ENCODE results near the gene TMEM231. TPM values are rescaled to one million over a fixed set of nuclear protein-coding genes. Genes with fewer than 3 reads are reported as not detected.
"Not testable (repeated sequence)": the region's sequence is repeated elsewhere in the genome, so short reads cannot be mapped to it uniquely, and the experiment has no call there.

The TMEM231 gene
- 10 to 100 TPM in 2 of 4 donors, 1 to 10 TPM in 2; 3.6 to 22.2 (median 10.9) TPM for total RNA-seq

GRCh38 chr16:75555707-75556430 lies at the start of gene TMEM231:
Gene TMEM231, minus strand, starts transcription at chr16:75556252. Its CDS starts 43 bp downstream, at chr16:75556209.
- H3K9me3 ChIP-seq, result no peaks in the 10 kb centered on the region
- peak within 1 kb of the TSS; percentile 71 to 79 (median 78) for H3K27ac ChIP-seq
- intact Hi-C loops (cut with DNase I), result loop anchor here (5.0 to 10.0 kb wide), 2 partner anchors 71 to 81 kb away; no protein-coding TSS in a partner anchor
- H3K4me1 ChIP-seq, result peaks cover 0 to 6% of the 10 kb centered on the region in 2 donors
- TF ChIP-seq POLR2A (IDR thresholded peaks at IDR 0.05) (peak in 1 of 2 donors; percentile 70), CTCF (IDR thresholded peaks at IDR 0.05) (peak in 1 of 6 experiments; percentile 12)
- H3K4me3 ChIP-seq (replicated peaks in 1 of 3), result peak within 1 kb of the TSS; percentile 7 to 75 (median 36)
- DNase-seq, result peak; percentile 99
- no peaks in the 10 kb centered on the region for H3K36me3 ChIP-seq
- WGBS, 2 donors, result 0 to 1% methylated on average over 17 to 47 of the region's 75 CpGs
- H3K27me3 ChIP-seq, result no peaks in the 10 kb centered on the region

GRCh38 chr16:75603241-75603640 lies 47.2 kb upstream of the TMEM231 start:
- intact Hi-C loops (cut with DNase I), result no loop called here
- Histone ChIP-seq H3K4me1 (no peaks in the 10 kb centered on the region), H3K36me3 (peaks cover 35 to 43% of the 10 kb centered on the region in 2 donors), H3K27me3 (no peaks in the 10 kb centered on the region), H3K9me3 (no peaks in the 10 kb centered on the region), H3K27ac (no peak overlapping the region), H3K4me3 (replicated peaks in 1 of 3) (no peak overlapping the region)
- WGBS, 2 donors, result 92% methylated on average over 4 of the region's 4 CpGs
- no peak for TF ChIP-seq POLR2A (IDR thresholded peaks at IDR 0.05)
- DNase-seq, result no peak

GRCh38 chr16:75599452-75600277 lies 43.6 kb upstream of the TMEM231 start:
- no peak overlapping the region for H3K4me3 ChIP-seq (replicated peaks in 1 of 3)
- H3K9me3 ChIP-seq, result no peaks in the 10 kb centered on the region
- peaks cover 35 to 44% of the 10 kb centered on the region in 2 donors for H3K36me3 ChIP-seq
- H3K27ac ChIP-seq, result no peak overlapping the region
- WGBS, 2 donors, result 89 to 95% methylated on average over 6 of the region's 6 CpGs
- H3K27me3 ChIP-seq, result no peaks in the 10 kb centered on the region
- no peaks in the 10 kb centered on the region for H3K4me1 ChIP-seq
- TF ChIP-seq CTCF (IDR thresholded peaks at IDR 0.05) (no peak), POLR2A (IDR thresholded peaks at IDR 0.05) (no peak)
- DNase-seq, result no peak
- intact Hi-C loops (cut with DNase I), result no loop called here

- intact Hi-C loops (cut with DNase I), result no loop called here
- Histone ChIP-seq H3K9me3 (no peaks in the 10 kb centered on the region), H3K27ac (no peak overlapping the region), H3K4me1 (peaks cover 13 to 16% of the 10 kb centered on the region in 2 donors), H3K36me3 (peaks cover 4 to 8% of the 10 kb centered on the region in 2 donors), H3K4me3 (replicated peaks in 1 of 3) (no peak overlapping the region), H3K27me3 (no peaks in the 10 kb centered on the region)
- no peak for DNase-seq
- TF ChIP-seq CTCF (IDR thresholded peaks at IDR 0.05) (no peak), POLR2A (IDR thresholded peaks at IDR 0.05) (no peak)
- WGBS, 2 donors, result 79 to 86% methylated on average over 17 of the region's 17 CpGs
These were observed 38.1 kb upstream of the TMEM231 start for GRCh38 chr16:75593825-75594820.

- intact Hi-C loops (cut with DNase I), result no loop called here
- H3K4me3 ChIP-seq (replicated peaks in 1 of 3), result no peak overlapping the region
- H3K36me3 ChIP-seq, result peaks cover 4 to 8% of the 10 kb centered on the region in 2 donors
- no peak for DNase-seq
- TF ChIP-seq POLR2A (IDR thresholded peaks at IDR 0.05) (no peak), CTCF (IDR thresholded peaks at IDR 0.05) (no peak)
- H3K27me3 ChIP-seq, result no peaks in the 10 kb centered on the region
- peaks cover 19 to 23% of the 10 kb centered on the region in 2 donors for H3K4me1 ChIP-seq
- no peak overlapping the region for H3K27ac ChIP-seq
- H3K9me3 ChIP-seq, result no peaks in the 10 kb centered on the region
- 94 to 96% methylated on average over 6 of the region's 6 CpGs for WGBS, 2 donors
These were observed 37.3 kb upstream of the TMEM231 start for GRCh38 chr16:75593308-75593707.

GRCh38 chr16:75591927-75592326 lies 35.9 kb upstream of the TMEM231 start:
- DNase-seq; H3K36me3 ChIP-seq; intact Hi-C loops (cut with DNase I); H3K27me3 ChIP-seq; H3K27ac ChIP-seq; H3K9me3 ChIP-seq; H3K4me3 ChIP-seq (replicated peaks in 1 of 3): not testable (repeated sequence)
- 69 to 75% methylated on average over 9 of the region's 9 CpGs for WGBS, 2 donors
- peaks cover 19 to 26% of the 10 kb centered on the region in 2 donors for H3K4me1 ChIP-seq
